Right ventricle myocardium superior (tissue), 1 donor: ENCODE data around the gene TUG1. TPM values are rescaled to one million over a fixed set of nuclear protein-coding genes. Genes with fewer than 3 reads are reported as not detected.

Experiments used
- ATAC-seq: fragments of 200-7000 bp; cut with Tn5 transposase; one replicate; pipeline ENCODE4 v1.9.1; 2020; ENCODE audit warnings: mild to moderate bottlenecking; ENCODE audit not compliant: poor library complexity
- DNase-seq: peaks from one replicate; pipeline ENCODE4 v3.0.0-alpha.2; 2020
- intact Hi-C: fragments of 100-400 bp; cut with DNase I; formaldehyde crosslinking; loops from one replicate; pipeline ENCODE4 v1.11.2; 2022
- long read RNA-seq: library from polyadenylated mRNA; unstranded; transcript quantifications from one replicate; pipeline ENCODE4 v2.0.0, GENCODE V29; 2021
- total RNA-seq: library from RNA; stranded (reverse); fragmentation: NEBNext Ultra II Directional; extraction: Animal tissue kit (Norgen Biotek cat#: 25700); gene quantifications from one replicate; pipeline ENCODE4 v1.2.1, GENCODE V29; 2021
- donor health status: DM: no; HTN: yes; CAD: no; lungs with severe emphysema.

The TUG1 gene
- 30.9 TPM for total RNA-seq
- long read RNA-seq, full-length matches to known transcripts: 11 of 19 reads
- long read RNA-seq, partial matches to known transcripts: 0 of 19 reads
- long read RNA-seq, other reads (novel, unspliced or antisense): 8 of 19 reads

DNA sequence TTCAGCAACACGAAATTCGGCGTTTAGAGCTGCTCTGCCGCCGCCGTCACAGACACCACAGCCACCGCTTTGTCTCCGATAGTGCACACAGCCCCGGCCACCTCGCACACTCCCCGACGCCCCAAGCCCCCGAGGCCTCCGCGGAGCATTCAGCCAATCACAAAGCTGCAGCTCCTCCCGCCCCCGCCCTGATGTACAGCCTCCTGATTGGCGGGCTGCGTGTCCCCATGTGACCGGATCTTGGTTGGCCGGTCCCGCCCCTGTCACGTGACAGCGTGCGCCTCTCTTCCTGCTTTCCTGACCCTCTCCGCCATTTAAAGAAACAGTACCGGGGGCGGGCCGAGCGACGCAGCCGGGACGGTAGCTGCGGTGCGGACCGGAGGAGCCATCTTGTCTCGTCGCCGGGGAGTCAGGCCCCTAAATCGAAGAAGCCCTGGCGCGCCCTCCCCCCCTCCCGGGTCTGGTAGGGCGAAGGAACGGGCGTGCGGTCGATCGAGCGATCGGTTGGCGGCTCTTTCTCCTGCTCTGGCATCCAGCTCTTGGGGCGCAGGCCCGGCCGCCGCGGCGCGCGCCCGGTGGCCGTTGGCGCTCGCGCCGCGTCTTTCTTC is at the start of gene TUG1:
TSS of gene TUG1 (plus strand) at position 342 of the 608 bp plus-strand sequence.
- ATAC-seq (peak; percentile 99), DNase-seq (peak; percentile 99)
- intact Hi-C loops: loop anchor here (2.0 kb wide), 1 partner anchor 114 kb away; no protein-coding TSS in a partner anchor

DNA sequence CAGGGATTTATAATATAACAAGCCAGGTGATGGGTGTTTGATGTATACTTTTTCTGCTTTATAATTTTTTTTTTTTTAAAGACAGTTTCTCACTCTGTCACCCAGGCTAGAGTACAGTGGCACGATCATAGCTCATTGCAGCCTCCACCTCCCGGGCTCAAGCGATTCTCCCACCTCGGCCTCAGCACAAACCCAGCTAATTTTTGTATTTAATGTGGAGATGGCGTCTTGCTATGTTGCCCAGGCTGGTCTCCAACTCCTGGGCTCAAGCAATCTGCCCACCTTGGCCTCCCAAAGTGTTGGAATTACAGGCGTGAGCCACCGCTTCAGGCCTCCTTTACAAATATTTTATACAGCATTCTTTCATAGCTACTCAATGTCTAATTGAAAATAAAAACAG is 49.1 kb upstream of the TUG1 start:
- DNase-seq (no peak), ATAC-seq (no peak)
- intact Hi-C loops: loop anchor here (5.0 to 10.0 kb wide), 2 partner anchors 153 to 295 kb away; no protein-coding TSS in a partner anchor

GRCh38 chr22:30920407-30920806 is 48.7 kb upstream of the TUG1 start:
- DNase-seq: peak; percentile 91
- ATAC-seq: peak; percentile 75
- intact Hi-C loops: loop anchor here (5.0 to 10.0 kb wide), 2 partner anchors 153 to 296 kb away; no protein-coding TSS in a partner anchor

GRCh38 chr22:30921108-30921507 is 48.0 kb upstream of the TUG1 start:
- intact Hi-C loops: loop anchor here (5.0 to 10.0 kb wide), 2 partner anchors 154 to 296 kb away; no protein-coding TSS in a partner anchor
- ATAC-seq (no peak), DNase-seq (no peak)

DNA sequence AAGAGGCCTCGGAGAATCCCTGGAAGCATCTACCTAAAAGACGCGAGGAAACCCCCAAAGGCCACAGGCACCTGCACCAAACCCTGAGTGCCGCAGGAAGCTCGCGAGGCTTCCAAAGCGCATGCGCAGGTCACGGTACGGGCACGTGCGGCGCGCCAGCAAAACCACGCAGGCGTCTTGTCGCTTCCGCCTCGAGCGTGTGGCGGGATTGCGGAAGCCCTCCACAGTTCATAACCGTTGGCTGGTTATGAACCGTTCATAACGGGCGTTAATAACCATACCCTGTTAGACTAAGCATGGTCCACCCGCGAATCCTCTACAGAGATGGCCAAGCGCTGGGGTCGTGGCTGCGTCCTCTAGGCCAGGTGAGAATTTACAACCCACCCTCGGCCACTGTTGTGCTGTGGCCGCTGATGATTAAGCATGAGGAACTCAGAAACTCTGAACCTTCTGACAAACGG is 46.9 kb upstream of the TUG1 start:
- DNase-seq (peak; percentile 83), ATAC-seq (peak; percentile 74)
- intact Hi-C loops: loop anchor here (5.0 to 10.0 kb wide), 2 partner anchors 155 to 297 kb away; no protein-coding TSS in a partner anchor

GRCh38 chr22:30923168-30923900 is 45.7 kb upstream of the TUG1 start:
- intact Hi-C loops: loop anchor here (5.0 to 10.0 kb wide), 2 partner anchors 156 to 299 kb away; no protein-coding TSS in a partner anchor
- ATAC-seq: no peak
- no peak for DNase-seq

DNA sequence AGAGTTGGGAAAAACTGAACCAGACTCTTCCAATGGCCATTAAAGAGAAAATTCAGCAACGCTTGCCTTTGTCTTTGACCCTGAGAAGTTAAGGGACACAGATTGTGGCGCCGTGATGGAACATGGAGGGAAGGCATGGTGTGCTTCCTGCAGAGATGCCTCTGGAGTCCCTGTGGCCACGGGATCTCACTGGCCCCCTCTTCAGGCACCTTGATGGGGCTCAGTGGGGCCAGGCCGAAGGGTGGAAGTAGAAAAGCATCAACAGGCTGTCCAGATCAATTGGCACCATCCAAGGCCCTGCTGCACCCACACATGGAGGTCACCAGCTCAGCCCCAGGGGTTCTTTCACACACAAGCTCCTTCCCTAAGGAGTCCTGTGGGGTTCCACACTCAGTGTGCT is 43.4 kb upstream of the TUG1 start:
- no peak for DNase-seq
- intact Hi-C loops: loop anchor here (10.0 kb wide), 1 partner anchor 301 kb away; no protein-coding TSS in a partner anchor
- no peak for ATAC-seq

DNA sequence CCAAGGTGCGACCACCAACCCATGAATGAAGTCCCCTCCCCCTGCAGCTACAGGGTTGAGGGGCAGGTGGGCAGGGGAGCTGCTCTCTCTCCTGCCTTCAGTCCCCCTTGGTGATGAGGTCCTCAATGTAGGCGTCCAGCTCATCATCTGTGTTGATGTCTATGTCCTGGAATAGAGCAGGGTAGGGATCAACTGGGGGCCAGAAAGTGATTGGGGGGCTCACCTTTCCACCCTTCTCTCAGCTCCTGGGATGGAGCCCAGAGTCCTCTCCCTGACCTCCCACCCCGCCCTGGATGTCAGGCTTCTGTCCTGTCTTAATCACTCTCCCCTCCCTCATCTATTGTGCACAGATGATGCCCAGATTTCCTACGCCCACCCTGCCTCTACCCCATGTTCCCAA is 42.4 kb upstream of the TUG1 start:
- no peak for ATAC-seq
- intact Hi-C loops: loop anchor here (10.0 kb wide), 1 partner anchor 302 kb away; no protein-coding TSS in a partner anchor
- DNase-seq: no peak

DNA sequence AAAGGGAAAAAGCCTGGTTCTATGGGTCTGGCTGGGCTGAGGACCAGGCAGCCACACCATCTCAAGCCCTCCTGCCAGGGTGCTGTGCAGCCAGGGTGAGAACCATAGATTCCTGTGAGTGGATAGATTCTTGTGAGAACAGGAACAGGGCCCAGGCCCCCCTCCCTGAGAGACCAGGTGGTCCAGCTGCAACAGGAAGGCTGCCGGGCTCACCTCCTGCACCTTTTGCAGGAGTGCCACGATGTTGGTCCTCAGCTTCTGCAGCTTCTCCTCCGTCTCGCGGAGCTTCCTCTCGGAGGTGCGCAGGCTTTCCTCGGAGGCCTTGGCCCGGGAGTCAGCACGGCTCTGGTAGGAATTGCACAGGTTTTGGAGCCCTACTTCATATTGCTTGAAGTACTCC is 41.3 kb upstream of the TUG1 start:
- intact Hi-C loops: loop anchor here (10.0 kb wide), 1 partner anchor 303 kb away; no protein-coding TSS in a partner anchor
- no peak for DNase-seq
- no peak for ATAC-seq

GRCh38 chr22:30928401-30928800 is 40.7 kb upstream of the TUG1 start:
- intact Hi-C loops: loop anchor here (10.0 kb wide), 1 partner anchor 304 kb away; no protein-coding TSS in a partner anchor
- DNase-seq: no peak
- no peak for ATAC-seq

- no peak for ATAC-seq
- no peak for DNase-seq
- intact Hi-C loops: no loop called here
These were observed 38.8 kb upstream of the TUG1 start for GRCh38 chr22:30930228-30930627.

DNA sequence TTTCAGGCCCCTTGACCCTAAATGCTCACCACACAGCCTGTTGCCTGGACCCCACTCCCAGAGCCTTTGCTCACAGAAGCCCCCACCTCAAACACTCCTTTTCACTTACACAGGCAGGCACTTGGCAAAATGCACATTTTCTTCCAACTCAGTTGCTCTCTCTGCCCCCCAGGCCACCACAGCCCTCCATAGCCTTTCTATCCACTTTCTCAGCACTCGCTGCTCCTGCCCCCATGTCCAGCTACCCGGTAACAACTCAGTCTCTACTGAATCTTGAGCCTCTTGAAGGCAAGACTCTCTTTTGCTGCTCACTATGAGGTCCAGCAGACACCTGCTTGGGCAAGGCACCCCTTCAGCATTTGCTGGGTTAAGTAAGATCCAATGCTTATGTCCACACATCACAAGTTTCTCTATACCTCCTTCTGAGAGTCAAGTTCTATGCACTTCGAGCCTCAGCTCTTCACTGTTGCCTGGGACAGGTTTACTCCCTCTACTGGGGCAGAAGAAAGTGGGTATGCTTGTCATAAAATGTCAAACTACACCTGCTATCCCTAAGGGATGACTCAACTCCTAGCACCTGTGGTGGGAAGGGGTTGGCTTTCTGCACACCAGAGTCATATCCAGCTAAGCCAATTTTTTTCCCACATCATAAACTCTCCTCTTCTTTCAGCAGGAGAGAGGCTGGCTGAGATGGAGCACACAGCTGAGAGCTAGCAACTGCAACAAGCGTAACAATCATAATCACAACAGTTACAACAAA is 37.3 kb upstream of the TUG1 start:
- intact Hi-C loops: no loop called here
- ATAC-seq: no peak
- no peak for DNase-seq

DNA sequence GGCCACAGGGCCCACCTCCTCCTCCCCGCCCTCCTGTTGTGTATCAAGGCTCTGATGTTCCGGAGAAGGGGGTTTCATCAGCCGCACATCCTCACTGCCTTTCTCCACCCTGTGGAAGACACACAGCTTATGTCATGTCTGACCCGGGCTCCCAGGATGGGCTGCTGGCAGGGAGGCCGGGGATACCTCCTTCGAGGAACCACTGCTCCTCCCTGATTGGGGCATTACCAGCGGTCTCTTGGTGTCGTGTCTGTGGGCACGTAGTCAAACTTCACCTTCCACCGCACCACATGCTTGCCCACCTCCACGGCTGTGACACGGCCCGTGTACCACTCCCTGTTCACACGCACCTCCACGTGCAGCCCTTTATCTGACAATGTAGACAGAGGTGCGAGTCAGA is 36.4 kb upstream of the TUG1 start:
- intact Hi-C loops: no loop called here
- DNase-seq (no peak), ATAC-seq (no peak)

- no peak for ATAC-seq
- no peak for DNase-seq
- intact Hi-C loops: no loop called here
These were observed 35.6 kb upstream of the TUG1 start for GRCh38 chr22:30933457-30933856.

- DNase-seq: no peak
- no peak for ATAC-seq
- intact Hi-C loops: no loop called here
These were observed 35.0 kb upstream of the TUG1 start for GRCh38 chr22:30934053-30934452.

DNA sequence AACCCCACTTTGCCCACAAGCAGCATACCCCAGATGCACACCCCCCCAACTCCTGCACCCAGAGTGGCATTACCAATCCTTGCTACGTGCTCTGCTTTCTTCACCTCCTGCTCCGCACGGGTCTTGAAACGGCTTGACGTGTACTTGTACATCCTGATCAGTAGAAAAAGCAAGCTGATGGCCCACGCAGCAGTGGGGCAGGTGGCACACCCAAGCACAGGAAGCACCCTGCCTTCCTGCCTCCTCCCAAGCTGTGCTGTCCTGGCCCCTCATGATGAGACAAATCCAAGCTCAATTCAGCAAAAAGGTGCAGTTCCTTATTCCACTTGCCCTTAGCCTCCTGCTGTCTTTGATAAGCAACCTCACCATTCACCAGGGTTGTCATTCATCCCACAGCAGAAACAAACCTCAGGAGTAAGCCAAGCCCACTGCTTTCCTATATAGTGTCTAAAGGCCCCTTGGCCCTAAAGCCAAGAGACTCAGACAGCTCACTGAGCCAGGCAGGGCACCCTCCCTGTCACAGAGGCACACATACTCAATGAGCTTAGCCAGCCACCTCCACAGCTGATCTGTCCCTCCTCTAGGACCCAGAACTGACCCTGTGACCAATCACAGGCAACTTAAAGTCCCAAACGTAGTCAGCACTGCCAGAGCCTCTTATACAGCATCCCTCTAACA is 28.2 kb upstream of the TUG1 start:
- intact Hi-C loops: no loop called here
- DNase-seq: no peak
- ATAC-seq: no peak

DNA sequence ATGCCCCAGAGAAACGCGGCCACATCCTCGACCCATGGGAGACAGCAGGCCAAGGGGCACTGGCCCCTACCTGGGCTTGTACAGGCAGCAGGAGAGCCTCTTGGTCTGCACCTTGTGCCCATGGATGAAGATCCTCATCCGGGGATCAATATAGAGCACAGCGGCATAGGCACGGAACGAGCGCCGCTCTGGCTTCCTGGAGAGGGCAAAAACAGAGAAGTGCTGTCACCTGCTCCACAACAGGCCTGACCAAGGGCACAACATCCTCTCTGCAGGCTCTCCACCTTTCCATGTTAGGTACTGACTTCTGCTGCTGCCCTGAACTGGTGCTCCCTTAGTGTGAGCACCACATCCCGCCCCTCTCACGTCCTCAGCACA is 27.7 kb upstream of the TUG1 start:
- intact Hi-C loops: no loop called here
- no peak for DNase-seq
- ATAC-seq: no peak

GRCh38 chr22:30943368-30943767 is 25.7 kb upstream of the TUG1 start:
- DNase-seq: no peak
- intact Hi-C loops: no loop called here
- ATAC-seq: no peak
